Measurements from ENCODE around the gene KLF13.

DNA sequence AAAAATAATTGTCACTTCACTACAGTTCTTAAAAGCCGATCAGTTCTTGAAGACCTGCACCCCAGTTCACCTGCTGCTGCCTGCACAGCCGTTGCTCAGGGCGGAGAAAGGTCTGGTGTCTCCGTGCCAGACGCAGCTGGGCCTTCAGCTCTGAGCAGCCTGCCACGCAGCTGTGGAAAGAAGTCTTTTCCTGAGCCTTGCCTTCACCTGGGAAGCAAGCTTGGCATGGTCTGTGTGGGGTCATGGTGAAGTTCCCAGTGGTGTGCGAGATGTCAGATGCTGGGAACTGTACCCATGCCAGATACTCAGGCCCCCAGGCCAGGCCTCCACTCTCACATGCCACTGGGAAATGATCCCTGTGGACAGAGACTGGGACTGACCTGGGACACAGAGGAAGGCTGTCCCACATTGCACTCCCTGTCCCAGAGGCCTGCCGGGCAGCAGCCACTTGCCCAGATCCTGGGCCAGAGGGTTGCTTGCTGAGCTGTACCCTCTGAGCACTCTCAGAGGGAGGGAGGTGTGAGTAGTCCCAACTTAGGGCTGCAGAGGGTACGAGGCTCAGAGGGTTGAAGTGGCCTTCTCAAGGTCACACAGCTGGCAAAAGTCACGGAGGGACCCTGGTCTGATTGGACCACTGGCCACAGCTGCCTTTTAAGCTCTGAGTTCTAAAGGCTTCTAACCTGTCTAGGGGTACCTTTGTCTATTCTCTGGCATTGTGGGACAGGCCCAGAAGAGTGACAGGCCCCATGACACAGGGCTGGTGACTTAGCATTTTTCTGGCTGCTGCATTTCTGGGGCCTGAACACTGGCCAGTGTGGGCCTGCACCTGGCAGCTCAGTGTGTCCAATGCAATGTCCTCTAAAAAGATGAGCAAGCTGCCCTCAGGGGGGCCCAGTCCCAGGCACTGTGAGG is 55.4 kb downstream of the KLF13 start:
- TF ChIP-seq POLR2AphosphoS5 (IDR thresholded peaks at IDR 0.05; ENCODE audit: low read depth, low read length) (no peak), CEBPB (IDR thresholded peaks at IDR 0.05; ENCODE audit: low read depth) (no peak), SP1 (IDR thresholded peaks at IDR 0.05; ENCODE audit: low read depth) (no peak), TCF7L2 (IDR thresholded peaks at IDR 0.05; ENCODE audit: borderline replicate concordance, extremely low read depth, insufficient read depth, insufficient read length) (no peak), POLR2A (IDR thresholded peaks at IDR 0.05; ENCODE audit: borderline replicate concordance, extremely low read depth, insufficient read depth, insufficient read length) (no peak), RAD21 (IDR thresholded peaks at IDR 0.05; ENCODE audit: low read depth) (no peak), CTCF (IDR thresholded peaks at IDR 0.05 in 2 of 3, conservative IDR thresholded peaks at IDR 0.05 in 1 of 3; ENCODE audit: borderline replicate concordance in 1 of 3, insufficient read depth in 1 of 3, low read depth in 2 of 3, low read length in 2 of 3) (no peak)

Data from HCT116 (cell line).